Measurements from ENCODE around the gene FAHD1. TPM values are rescaled to one million over a fixed set of nuclear protein-coding genes. Genes with fewer than 3 reads are reported as not detected.

Gene FAHD1
- total RNA-seq, 2 experiments from 2014 or later = 15.1 to 32.4 TPM

GRCh38 chr16:1787322-1788094, 39.5 kb upstream of the FAHD1 start:
- H4K20me1 ChIP-seq (ENCODE audit: insufficient read depth, low read length) = no peaks in the 10 kb centered on the region; the same call in 1 of the 2 replicates
- no peak for DNase-seq (ENCODE audit: low spot score)
- ChIA-PET CTCF (ENCODE audit: unreplicated experiment) (no interaction called here), POLR2A (no interaction called here)
- peaks cover 22% of the 10 kb centered on the region for H3K79me2 ChIP-seq (ENCODE audit: insufficient read depth, low read depth, low read length)
- H3K9me3 ChIP-seq (ENCODE audit: low read length) = no peaks in the 10 kb centered on the region
- peaks cover 6% of the 10 kb centered on the region for H3K4me1 ChIP-seq (ENCODE audit: insufficient read depth, low read length, poor library complexity, severe bottlenecking)
- H3K4me2 ChIP-seq (ENCODE audit: low read length) = no peak overlapping the region
- no peak overlapping the region for H2AFZ ChIP-seq (ENCODE audit: low read length)
- no peak for TF ChIP-seq CTCF (conservative IDR thresholded peaks at IDR 0.05; ENCODE audit: low read length)
- no peak for TF ChIP-seq EZH2phosphoT487 (IDR thresholded peaks at IDR 0.05; ENCODE audit: borderline replicate concordance, low read depth, low read length)
- H3K27ac ChIP-seq (ENCODE audit: low read depth, low read length, poor library complexity, severe bottlenecking) = no peak overlapping the region
- no TSS peak for BruUV-seq (replicated peaks)
- intact Hi-C loops (cut with micrococcal nuclease; ENCODE audit: unreplicated experiment) = no loop called here
- H3K36me3 ChIP-seq (ENCODE audit: insufficient read depth, low read length) = peaks cover 39% of the 10 kb centered on the region; the same call in 1 of the 2 replicates
- no peaks in the 10 kb centered on the region for H3K9me2 ChIP-seq (ENCODE audit: insufficient read depth, low read length)
- no peak overlapping the region for H3K4me3 ChIP-seq (ENCODE audit: low read depth, low read length, poor library complexity, severe bottlenecking)

- Histone ChIP-seq H3K9me2 (ENCODE audit: insufficient read depth, low read length) (no peaks in the 10 kb centered on the region), H3K79me2 (ENCODE audit: insufficient read depth, low read depth, low read length) (peaks cover 21% of the 10 kb centered on the region), H2AFZ (ENCODE audit: low read length) (no peak overlapping the region), H3K4me1 (ENCODE audit: insufficient read depth, low read length, poor library complexity, severe bottlenecking) (peaks cover 6% of the 10 kb centered on the region), H3K9me3 (ENCODE audit: low read length) (no peaks in the 10 kb centered on the region), H3K4me2 (ENCODE audit: low read length) (no peak overlapping the region), H3K4me3 (ENCODE audit: low read depth, low read length, poor library complexity, severe bottlenecking) (no peak overlapping the region), H4K20me1 (ENCODE audit: insufficient read depth, low read length) (no peaks in the 10 kb centered on the region; the same call in 1 of the 2 replicates), H3K27ac (ENCODE audit: low read depth, low read length, poor library complexity, severe bottlenecking) (no peak overlapping the region), H3K36me3 (ENCODE audit: insufficient read depth, low read length) (peaks cover 39% of the 10 kb centered on the region; the same call in 1 of the 2 replicates)
- no peak for TF ChIP-seq CTCF (conservative IDR thresholded peaks at IDR 0.05; ENCODE audit: low read length)
- no peak for TF ChIP-seq EZH2phosphoT487 (IDR thresholded peaks at IDR 0.05; ENCODE audit: borderline replicate concordance, low read depth, low read length)
- intact Hi-C loops (cut with micrococcal nuclease; ENCODE audit: unreplicated experiment) = no loop called here
- ChIA-PET POLR2A (no interaction called here), CTCF (ENCODE audit: unreplicated experiment) (no interaction called here)
- DNase-seq (ENCODE audit: low spot score) = no peak
- no TSS peak for BruUV-seq (replicated peaks)
These were observed 38.8 kb upstream of the FAHD1 start for GRCh38 chr16:1788095-1788707.

GRCh38 chr16:1788708-1789100, 38.3 kb upstream of the FAHD1 start:
- Histone ChIP-seq H4K20me1 (ENCODE audit: insufficient read depth, low read length) (no peaks in the 10 kb centered on the region; the same call in 1 of the 2 replicates), H3K9me3 (ENCODE audit: low read length) (no peaks in the 10 kb centered on the region), H3K79me2 (ENCODE audit: insufficient read depth, low read depth, low read length) (peaks cover 16% of the 10 kb centered on the region), H3K9me2 (ENCODE audit: insufficient read depth, low read length) (no peaks in the 10 kb centered on the region), H3K4me2 (ENCODE audit: low read length) (no peak overlapping the region), H3K27ac (ENCODE audit: low read depth, low read length, poor library complexity, severe bottlenecking) (no peak overlapping the region), H2AFZ (ENCODE audit: low read length) (no peak overlapping the region), H3K4me1 (ENCODE audit: insufficient read depth, low read length, poor library complexity, severe bottlenecking) (peaks cover 6% of the 10 kb centered on the region), H3K36me3 (ENCODE audit: insufficient read depth, low read length) (peaks cover 39% of the 10 kb centered on the region; the same call in 1 of the 2 replicates), H3K4me3 (ENCODE audit: low read depth, low read length, poor library complexity, severe bottlenecking) (no peak overlapping the region)
- TF ChIP-seq EZH2phosphoT487 (IDR thresholded peaks at IDR 0.05; ENCODE audit: borderline replicate concordance, low read depth, low read length) = no peak
- no peak for TF ChIP-seq CTCF (conservative IDR thresholded peaks at IDR 0.05; ENCODE audit: low read length)
- ChIA-PET POLR2A (interaction anchor here (0.9 kb wide), 1 partner anchor 39 kb away, joined by 3 read pairs; the partner anchor contains the start of gene FAHD1), CTCF (ENCODE audit: unreplicated experiment) (no interaction called here)
- DNase-seq (ENCODE audit: low spot score) = no peak
- no TSS peak for BruUV-seq (replicated peaks)
- intact Hi-C loops (cut with micrococcal nuclease; ENCODE audit: unreplicated experiment) = no loop called here
